ENCODE measurements around the gene CYP11A1. TPM values are rescaled to one million over a fixed set of nuclear protein-coding genes. Genes with fewer than 3 reads are reported as not detected.

The CYP11A1 gene
- total RNA-seq, 1 experiment from 2014 or later, result 1.7 TPM

DNA sequence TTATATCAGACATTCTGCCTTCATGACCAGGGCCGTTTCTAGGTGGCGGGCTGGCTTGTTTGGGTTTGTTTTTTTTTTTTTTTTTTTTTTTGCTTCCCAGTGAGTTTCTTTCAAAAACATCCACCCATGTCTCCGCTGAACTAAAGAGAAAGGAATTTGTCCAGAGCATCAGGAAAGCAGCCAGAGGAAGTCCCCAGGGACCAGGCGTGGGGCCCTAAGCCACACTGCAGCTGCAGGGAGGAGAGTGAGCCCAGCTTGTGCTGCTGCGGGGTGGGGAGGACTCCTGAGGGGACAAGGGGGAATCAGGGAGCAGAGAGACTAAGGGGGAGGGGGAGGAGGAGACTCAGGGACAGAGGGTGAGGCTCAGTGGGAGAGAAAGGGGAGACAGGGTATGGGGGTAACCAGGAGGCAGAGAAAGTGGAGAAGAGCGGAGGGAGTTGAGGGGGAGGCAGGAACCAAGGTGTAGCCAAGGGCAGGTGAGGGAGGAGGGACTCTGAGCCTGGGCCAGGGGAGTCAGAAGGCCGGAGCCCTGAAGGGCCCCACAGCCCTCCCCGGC is 49.5 kb downstream of the CYP11A1 start:
- peaks cover 26 to 51% of the 10 kb centered on the region in 2 experiments for H3K4me1 Mint-ChIP-seq
- no peak overlapping the region for H3K56ac ChIP-seq (ENCODE audit: insufficient read length, low read depth, low read length)
- no peak overlapping the region for H3K4me2 ChIP-seq (ENCODE audit: insufficient read depth, insufficient read length, low read length)

More for the DNA sequence above, 49.5 kb downstream of the CYP11A1 start:
- Histone ChIP-seq H3K18ac (ENCODE audit: insufficient read length, low read depth, low read length) (no peak overlapping the region), H2BK5ac (ENCODE audit: insufficient read length, low read length) (no peak overlapping the region), H3K27ac (ENCODE audit: insufficient read length, low read depth, low read length) (no peak overlapping the region), H3K4me1 (ENCODE audit: insufficient read depth, low read length) (no peaks in the 10 kb centered on the region; the same call in 1 of the 2 replicates), H3K14ac (ENCODE audit: insufficient read depth, low read length) (peak overlapping the region; percentile 45), H3K23me2 (ENCODE audit: insufficient read length, low read depth, low read length, poor library complexity, severe bottlenecking) (no peaks in the 10 kb centered on the region), H3K79me1 (ENCODE audit: insufficient read depth, low read depth, low read length, poor library complexity, severe bottlenecking) (no peaks in the 10 kb centered on the region), H4K8ac (replicated peaks; ENCODE audit: insufficient read length, low read depth, low read length) (no peak overlapping the region), H4K91ac (ENCODE audit: insufficient read length, low read depth, low read length) (no peak overlapping the region), H4K5ac (ENCODE audit: insufficient read length, low read depth, low read length) (no peak overlapping the region), H2BK120ac (ENCODE audit: low read depth, low read length, poor library complexity, severe bottlenecking) (no peak overlapping the region), H2BK12ac (ENCODE audit: insufficient read length, low read depth, low read length) (no peak overlapping the region), H3K23ac (ENCODE audit: insufficient read length, low read depth, low read length) (no peak overlapping the region), H3K4ac (ENCODE audit: low read depth, low read length) (no peak overlapping the region), H2AFZ (ENCODE audit: low read length) (no peak overlapping the region), H2AK5ac (ENCODE audit: insufficient read length, low read length) (no peak overlapping the region), H2BK15ac (ENCODE audit: low read depth, low read length) (no peak overlapping the region), H3K9me3 (ENCODE audit: control insufficient read depth, low read depth, low read length) (no peaks in the 10 kb centered on the region), H3K79me2 (ENCODE audit: insufficient read depth, low read length) (no peaks in the 10 kb centered on the region), H3K27me3 (ENCODE audit: insufficient read depth, low read length) (no peaks in the 10 kb centered on the region), H4K20me1 (ENCODE audit: control insufficient read depth, insufficient read depth, insufficient read length) (no peaks in the 10 kb centered on the region), H3K9ac (ENCODE audit: extremely low read depth, insufficient read length, low read length) (no peak overlapping the region), H3T11ph (ENCODE audit: low read length) (no peak overlapping the region), H2BK20ac (ENCODE audit: low read depth, low read length, poor library complexity, severe bottlenecking) (no peak overlapping the region)
- TF ChIP-seq CTCF (conservative IDR thresholded peaks at IDR 0.05), result no peak
- no CpG with 5 or more reads among the region's 8 CpGs for WGBS (ENCODE audit: extremely low coverage, insufficient read length, low lambda C conversion rate)
- Mint-ChIP-seq H3K36me3 (ENCODE audit: insufficient read depth in 1 of 3, low read depth in 3 of 3) (no peaks in the 10 kb centered on the region; a peak in 1 of 7 replicates), H3K27me3 (ENCODE audit: low read depth) (peaks cover 1% of the 10 kb centered on the region), H3K27ac (peak overlapping the region in 1 of 3 experiments; percentile 27; a peak in 2 of 7 replicates), H3K4me3 (peak overlapping the region in 1 of 2 experiments; percentile 9; a peak in 1 of 5 replicates), H3K9me3 (no peaks in the 10 kb centered on the region)
- no peak for DNase-seq
